Testis (tissue), 3 donors: ENCODE results near the gene PKHD1. TPM values are rescaled to one million over a fixed set of nuclear protein-coding genes. Genes with fewer than 3 reads are reported as not detected.

Experiments used
- DNase-seq: peaks from one replicate; pipeline ENCODE4 v3.0.0-alpha.2; 2019
- H3K27ac ChIP-seq, 2 donors: fragments of 200-600 bp; sonication (generic); one replicate each; pipeline ENCODE4 v1.5.1; 2019
- H3K27me3 ChIP-seq: fragments of 200-600 bp; sonication (generic); one replicate; pipeline ENCODE4 v1.5.1; 2019
- H3K36me3 ChIP-seq: fragments of 200-600 bp; sonication (generic); one replicate; pipeline ENCODE4 v1.5.1; 2017; ENCODE audit warnings: low read depth; ENCODE audit errors: missing control alignments
- H3K4me1 ChIP-seq: fragments of 200-600 bp; sonication (generic); one replicate; pipeline ENCODE4 v1.5.1; 2019
- H3K4me3 ChIP-seq, 2 donors: fragments of 200-600 bp; sonication (generic); one replicate each; pipeline ENCODE4 v1.5.1; 2017 to 2019
- H3K9me3 ChIP-seq: fragments of 200-600 bp; sonication (generic); one replicate; pipeline ENCODE4 v1.5.1; 2017
- POLR2A ChIP-seq: fragments of 450-650 bp; IDR thresholded peaks from one replicate; pipeline ENCODE4 v1.6.1; 2017; ENCODE audit warnings: antibody characterized with exemption, mild to moderate bottlenecking, moderate library complexity
- WGBS, 2 donors: methylation state at CpG; one replicate each; pipeline ENCODE4 v1.1.5; 2018; 5-methylcytosine and 5-hydroxymethylcytosine counted together
- intact Hi-C: fragments of 100-400 bp; cut with DNase I; formaldehyde crosslinking; loops from one replicate; pipeline ENCODE4 v1.15.1; 2023; ENCODE audit warnings: low total_unique reads
- polyA plus RNA-seq: library from polyadenylated mRNA; stranded (reverse); fragments of 350-450 nt; fragmentation: Illumina TruSeq; extraction: RNeasy Lipid Tissue Mini Kit (QIAGEN cat#74804); gene quantifications from one replicate; pipeline ENCODE4 v1.2.3, GENCODE V29; 2014; ENCODE audit warnings: low read depth, low replicate concordance; ENCODE audit not compliant: insufficient read depth
- total RNA-seq, 2 donors: library from RNA; depleted of rRNA; stranded (reverse); fragments of >200 nt; gene quantifications; one replicate each; pipeline ENCODE4 v1.2.3, GENCODE V29; 2016
- TF ChIP-seq, protein P1 (sequence below), 3 experiments: fragments of 450-650 bp in 2 of 3; fragments of 200-600 bp in 1 of 3; sonication (generic) in 1 of 3; IDR thresholded peaks; one replicate each; pipeline ENCODE4 v1.5.1; 2016 to 2019; ENCODE audit warnings: antibody characterized with exemption in 3 of 3, mild to moderate bottlenecking in 2 of 3, moderate library complexity in 1 of 3

PKHD1 gene
- total and polyA plus RNA-seq, 3 donors from 2014 or later: 1.3 to 2.3 (median 1.7) TPM

DNA sequence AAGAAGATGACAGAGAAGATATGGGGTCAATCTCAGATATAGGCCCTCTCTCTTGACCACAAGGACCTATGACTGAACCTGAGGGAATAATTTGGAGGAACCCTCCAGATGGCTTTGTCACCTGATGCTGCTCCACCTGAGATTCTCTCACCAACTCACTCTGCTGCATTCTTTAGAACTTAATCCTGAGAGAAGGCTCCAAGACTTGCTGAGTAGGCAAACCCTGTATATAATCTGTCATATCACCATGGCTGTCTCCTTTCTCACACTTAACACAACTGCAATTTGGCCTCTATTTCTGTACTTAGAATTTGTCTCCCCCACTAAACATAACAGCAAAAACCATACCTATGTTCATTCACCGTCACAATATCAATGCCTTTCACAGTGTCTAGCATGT, 172.3 kb downstream of the PKHD1 start:
- Histone ChIP-seq H3K27ac (no peak overlapping the region), H3K4me1 (no peaks in the 10 kb centered on the region), H3K27me3 (no peaks in the 10 kb centered on the region), H3K9me3 (no peaks in the 10 kb centered on the region), H3K4me3 (no peak overlapping the region), H3K36me3 (no peaks in the 10 kb centered on the region)
- 74 to 100% methylated on average over 1 of the region's 1 CpG for WGBS, 2 donors
- no peak for DNase-seq
- TF ChIP-seq, protein P1, sequence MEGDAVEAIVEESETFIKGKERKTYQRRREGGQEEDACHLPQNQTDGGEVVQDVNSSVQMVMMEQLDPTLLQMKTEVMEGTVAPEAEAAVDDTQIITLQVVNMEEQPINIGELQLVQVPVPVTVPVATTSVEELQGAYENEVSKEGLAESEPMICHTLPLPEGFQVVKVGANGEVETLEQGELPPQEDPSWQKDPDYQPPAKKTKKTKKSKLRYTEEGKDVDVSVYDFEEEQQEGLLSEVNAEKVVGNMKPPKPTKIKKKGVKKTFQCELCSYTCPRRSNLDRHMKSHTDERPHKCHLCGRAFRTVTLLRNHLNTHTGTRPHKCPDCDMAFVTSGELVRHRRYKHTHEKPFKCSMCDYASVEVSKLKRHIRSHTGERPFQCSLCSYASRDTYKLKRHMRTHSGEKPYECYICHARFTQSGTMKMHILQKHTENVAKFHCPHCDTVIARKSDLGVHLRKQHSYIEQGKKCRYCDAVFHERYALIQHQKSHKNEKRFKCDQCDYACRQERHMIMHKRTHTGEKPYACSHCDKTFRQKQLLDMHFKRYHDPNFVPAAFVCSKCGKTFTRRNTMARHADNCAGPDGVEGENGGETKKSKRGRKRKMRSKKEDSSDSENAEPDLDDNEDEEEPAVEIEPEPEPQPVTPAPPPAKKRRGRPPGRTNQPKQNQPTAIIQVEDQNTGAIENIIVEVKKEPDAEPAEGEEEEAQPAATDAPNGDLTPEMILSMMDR (IDR thresholded peaks at IDR 0.05): no peak
- no peak for TF ChIP-seq POLR2A
- intact Hi-C loops: no loop called here

- WGBS, 2 donors: 48 to 55% methylated on average over 2 of the region's 2 CpGs
- no peaks in the 10 kb centered on the region for H3K4me1 ChIP-seq
- no peak overlapping the region for H3K4me3 ChIP-seq
- H3K36me3 ChIP-seq: no peaks in the 10 kb centered on the region
- TF ChIP-seq, protein P1 (IDR thresholded peaks at IDR 0.05): no peak
- TF ChIP-seq POLR2A: no peak
- no peaks in the 10 kb centered on the region for H3K27me3 ChIP-seq
- H3K9me3 ChIP-seq: no peaks in the 10 kb centered on the region
- no peak overlapping the region for H3K27ac ChIP-seq
- intact Hi-C loops: no loop called here
- DNase-seq: no peak
These were observed 174.1 kb downstream of the PKHD1 start for GRCh38 chr6:51913265-51913664.

DNA sequence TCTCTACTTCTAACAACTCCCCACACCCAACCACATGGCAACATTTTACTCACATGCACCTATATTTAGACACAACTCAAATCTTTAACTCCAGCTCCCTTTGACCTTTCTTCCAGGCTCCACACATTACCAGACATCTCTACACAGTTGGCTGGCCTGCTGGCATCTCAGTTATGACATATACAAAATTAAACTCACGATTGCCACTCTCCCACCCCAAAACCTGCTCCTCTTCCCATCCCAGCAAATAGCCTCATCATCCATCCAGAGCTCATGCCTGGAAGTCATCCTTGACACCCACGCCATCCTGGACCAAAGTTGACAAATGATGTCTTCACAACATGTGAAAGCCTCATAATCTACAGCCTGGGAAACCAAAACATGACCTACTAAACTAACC, 176.6 kb downstream of the PKHD1 start:
- Histone ChIP-seq H3K27ac (no peak overlapping the region), H3K4me3 (no peak overlapping the region), H3K27me3 (no peaks in the 10 kb centered on the region), H3K4me1 (no peaks in the 10 kb centered on the region), H3K9me3 (no peaks in the 10 kb centered on the region), H3K36me3 (no peaks in the 10 kb centered on the region)
- WGBS, 2 donors: 51 to 65% methylated on average over 2 of the region's 2 CpGs
- intact Hi-C loops: no loop called here
- no peak for DNase-seq
- TF ChIP-seq POLR2A: no peak
- TF ChIP-seq, protein P1 (IDR thresholded peaks at IDR 0.05): no peak

GRCh38 chr6:51908243-51908642, 179.2 kb downstream of the PKHD1 start:
- TF ChIP-seq, protein P1 (IDR thresholded peaks at IDR 0.05): no peak
- no peak for TF ChIP-seq POLR2A
- intact Hi-C loops: no loop called here
- no peaks in the 10 kb centered on the region for H3K36me3 ChIP-seq
- DNase-seq: no peak
- no peak overlapping the region for H3K4me3 ChIP-seq
- no peaks in the 10 kb centered on the region for H3K9me3 ChIP-seq
- H3K4me1 ChIP-seq: no peaks in the 10 kb centered on the region
- H3K27me3 ChIP-seq: no peaks in the 10 kb centered on the region
- H3K27ac ChIP-seq: no peak overlapping the region

DNA sequence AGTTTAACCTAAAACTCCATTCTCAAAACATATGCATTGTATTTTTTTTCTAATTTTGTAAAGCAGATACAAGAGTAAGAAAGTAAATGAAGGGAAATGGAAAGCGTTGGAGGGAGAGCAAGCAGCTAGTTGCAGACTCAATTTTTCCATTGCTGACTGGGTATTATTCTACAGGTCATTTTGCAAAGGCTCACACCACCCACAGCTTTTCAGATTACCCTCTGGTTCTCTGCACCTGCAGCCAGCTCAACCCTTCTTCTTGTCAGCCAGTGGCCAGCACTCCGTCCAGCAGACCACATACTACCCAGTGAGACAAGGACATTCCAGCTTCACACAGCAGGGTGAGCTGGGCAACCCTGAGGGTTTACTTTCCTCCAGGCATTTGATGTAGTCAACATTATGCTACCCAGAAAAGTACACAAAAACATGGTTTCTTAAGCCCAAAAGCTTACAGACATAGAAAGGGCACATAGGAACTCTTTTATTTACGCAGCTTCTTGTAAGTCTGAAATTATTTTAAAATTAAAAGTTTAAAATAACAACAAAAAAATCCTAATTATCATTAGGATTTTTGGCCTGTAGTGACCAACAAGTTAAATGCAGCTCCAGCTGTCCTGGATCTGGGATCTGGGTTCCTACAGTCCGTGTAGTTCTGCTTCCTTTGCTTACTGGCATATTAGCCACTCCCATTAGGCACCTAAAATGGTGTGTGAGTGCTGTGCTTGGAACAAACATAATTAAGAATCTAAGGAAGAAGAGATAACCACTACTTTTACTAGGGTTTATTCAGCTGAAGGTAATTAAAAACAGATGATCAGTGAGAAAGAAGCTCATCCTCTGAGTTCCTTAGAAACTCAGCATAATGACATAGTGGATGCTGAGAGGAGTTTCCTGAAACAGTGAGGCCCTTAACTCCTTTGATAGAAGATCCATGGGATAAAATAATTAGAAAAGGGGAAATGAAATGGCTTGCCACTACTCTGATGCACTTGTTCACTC, 185.3 kb downstream of the PKHD1 start:
- Histone ChIP-seq H3K36me3 (no peaks in the 10 kb centered on the region), H3K4me1 (no peaks in the 10 kb centered on the region), H3K27me3 (no peaks in the 10 kb centered on the region), H3K27ac (no peak overlapping the region), H3K4me3 (no peak overlapping the region), H3K9me3 (no peaks in the 10 kb centered on the region)
- intact Hi-C loops: no loop called here
- no peak for DNase-seq
- TF ChIP-seq, protein P1 (IDR thresholded peaks at IDR 0.05): no peak
- no peak for TF ChIP-seq POLR2A
- 70 to 75% methylated on average over 4 of the region's 4 CpGs for WGBS, 2 donors
